NCI-H524 (cell line): Measurements from ENCODE around the gene ADAMTSL4.

Source experiments
- DNase-seq, 2 experiments: peaks; one replicate each; lab custom pipeline; 2025; lab: John Stamatoyannopoulos, UW

ADAMTSL4 gene

GRCh38 chr1:150534002-150534401, 15.2 kb upstream of the ADAMTSL4 start:
- DNase-seq: no peak

- DNase-seq: no peak
These were observed 13.5 kb upstream of the ADAMTSL4 start for GRCh38 chr1:150535511-150536287.

DNA sequence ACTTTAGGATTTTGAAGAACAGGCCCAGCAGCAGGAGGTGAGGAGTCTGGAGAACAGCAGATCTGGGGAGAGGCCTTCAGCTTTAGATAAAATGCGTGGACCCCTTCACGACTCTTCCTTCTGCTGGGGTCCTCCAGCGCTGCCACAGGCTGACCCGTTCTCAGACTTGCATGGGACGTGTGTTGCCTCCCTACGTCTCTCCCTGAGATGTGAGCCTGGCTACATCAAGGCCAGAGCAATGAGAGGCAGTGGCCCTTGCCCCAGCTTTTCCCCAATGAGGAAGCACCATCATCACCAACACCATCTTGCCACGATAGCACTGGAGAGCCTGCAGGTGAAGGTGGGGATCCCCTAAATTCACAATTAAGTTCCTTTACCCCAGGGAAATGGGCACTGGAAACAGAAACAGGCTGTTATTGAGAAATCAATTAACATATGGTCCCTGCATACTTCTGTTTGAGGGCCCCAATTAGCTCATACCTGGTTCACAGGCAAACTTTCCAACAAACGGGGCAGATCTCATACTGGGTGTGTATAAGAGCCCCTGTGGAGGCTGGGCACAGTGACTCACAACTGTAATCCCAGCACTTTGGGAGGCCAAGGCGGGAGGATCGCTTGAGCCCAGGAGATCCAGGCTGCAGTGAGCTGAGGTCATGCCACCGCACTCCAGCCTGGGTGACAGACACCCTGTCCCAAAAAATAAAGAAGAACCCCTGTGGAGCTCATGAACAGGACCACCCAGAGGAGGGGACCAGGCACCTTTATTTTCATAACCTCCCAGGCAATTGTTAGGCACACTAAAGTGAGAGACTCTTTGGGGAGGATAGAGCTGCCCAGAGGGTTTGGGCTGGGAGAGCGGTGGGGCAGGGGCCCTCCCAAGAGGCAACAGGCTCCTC, 12.1 kb upstream of the ADAMTSL4 start:
- DNase-seq: no peak

DNA sequence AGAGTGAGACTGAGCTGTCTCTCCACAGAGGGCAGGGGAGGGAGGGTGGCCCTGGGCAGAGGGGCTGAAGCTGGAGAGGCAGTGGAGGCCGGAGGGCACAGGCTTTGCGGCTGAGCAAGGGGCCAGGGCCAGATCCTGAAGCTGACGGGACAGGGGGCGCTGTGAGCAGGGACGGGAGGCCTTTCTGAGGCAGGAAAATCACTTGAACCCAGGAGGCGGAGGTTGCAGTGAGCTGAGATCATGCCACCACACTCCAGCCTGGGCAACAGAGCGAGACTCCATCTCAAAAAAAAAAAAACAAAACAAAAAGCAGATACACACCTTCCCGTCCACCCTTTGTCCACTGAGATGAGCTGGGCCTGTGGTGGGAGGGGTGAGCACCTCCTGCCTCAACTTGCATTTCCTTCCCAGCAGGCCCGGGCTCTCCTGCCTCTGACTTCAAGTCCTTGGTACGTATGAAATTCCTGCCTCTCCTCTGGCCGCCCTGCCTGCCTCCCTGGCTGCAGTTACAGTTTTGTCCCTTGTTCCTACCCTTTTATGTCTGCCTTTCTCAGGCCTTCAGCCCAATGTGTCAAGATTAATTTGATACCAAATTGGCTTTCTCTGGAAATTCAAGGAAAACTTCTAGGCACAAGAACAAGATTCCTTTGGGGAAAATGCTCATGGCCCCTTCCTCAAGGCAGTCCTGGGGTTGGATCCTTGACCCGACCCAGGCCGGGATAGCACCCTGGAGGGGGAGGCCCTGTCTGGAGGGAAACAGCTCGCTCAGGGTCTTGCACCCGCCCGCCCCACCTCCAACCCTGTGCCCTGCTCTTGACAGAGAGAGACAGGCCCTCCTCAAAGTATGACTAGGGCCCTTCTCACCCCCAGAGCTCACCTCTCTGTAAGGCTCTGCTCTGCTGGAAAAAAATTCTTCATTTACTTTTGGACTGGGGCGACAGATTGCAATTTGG, 11.2 kb upstream of the ADAMTSL4 start:
- DNase-seq: no peak

GRCh38 chr1:150543500-150544143, 5.6 kb upstream of the ADAMTSL4 start:
- DNase-seq: no peak

DNA sequence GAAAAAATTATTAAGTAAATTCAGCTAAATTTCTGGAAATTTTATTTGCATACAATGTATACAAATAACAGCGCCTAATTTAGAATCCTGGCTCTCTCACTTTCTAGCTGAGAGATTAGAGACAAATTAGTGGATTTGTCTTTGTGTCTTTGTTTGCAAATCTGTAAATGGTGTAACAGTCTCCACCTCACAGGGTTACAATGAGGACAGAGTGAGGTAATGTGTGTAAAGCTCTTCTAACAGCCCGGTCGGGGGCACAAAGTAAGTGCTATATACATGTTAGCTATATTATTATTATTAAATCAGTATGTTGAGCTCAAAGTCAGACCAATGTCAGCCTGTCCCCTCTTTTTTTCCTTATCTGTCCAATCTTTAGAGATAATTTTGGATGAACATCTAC, 5.0 kb upstream of the ADAMTSL4 start:
- no peak for DNase-seq

DNA sequence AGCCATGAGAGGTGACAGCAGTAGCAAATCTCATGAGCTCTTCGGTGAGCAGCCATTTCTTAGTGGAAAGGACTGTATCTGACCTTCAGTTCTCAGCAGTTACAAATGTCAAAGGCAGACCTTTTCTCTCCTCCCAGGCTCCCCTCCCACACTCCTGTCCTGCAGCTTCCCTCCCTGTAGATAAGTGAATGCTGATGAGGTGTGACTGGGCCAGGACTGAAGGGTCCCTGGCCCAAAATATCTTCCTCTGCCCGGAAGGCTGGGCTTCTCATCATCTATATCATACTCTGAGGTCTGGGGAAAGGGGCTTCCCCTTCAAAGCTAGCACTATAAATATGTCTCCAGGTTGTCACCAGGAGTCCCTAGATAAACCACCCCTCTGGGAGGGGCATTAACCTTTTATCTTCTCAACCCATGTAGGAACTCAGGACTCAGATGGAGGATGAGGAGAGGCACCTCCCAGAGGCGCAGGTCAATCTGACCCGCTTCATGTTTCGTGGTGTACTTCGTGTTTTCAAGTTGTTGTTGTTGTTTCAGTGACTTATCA, 3.6 kb upstream of the ADAMTSL4 start:
- no peak for DNase-seq

GRCh38 chr1:150546294-150546937, 2.8 kb upstream of the ADAMTSL4 start:
- DNase-seq: no peak

DNA sequence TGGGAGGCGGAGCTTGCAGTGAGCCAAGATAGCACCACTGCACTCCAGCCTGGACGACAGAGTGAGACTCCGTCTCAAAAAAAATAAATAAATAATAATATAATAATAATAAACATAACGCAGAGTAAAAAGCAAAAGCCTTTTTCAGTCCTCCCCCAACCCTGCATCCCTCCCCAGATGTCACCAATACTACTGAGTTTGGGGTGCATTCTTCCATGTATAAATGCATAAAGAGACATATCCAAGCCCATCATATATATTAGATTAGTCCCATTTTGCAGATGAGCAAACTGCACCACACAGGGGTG, 930 bp upstream of the ADAMTSL4 start:
- DNase-seq: no peak

DNA sequence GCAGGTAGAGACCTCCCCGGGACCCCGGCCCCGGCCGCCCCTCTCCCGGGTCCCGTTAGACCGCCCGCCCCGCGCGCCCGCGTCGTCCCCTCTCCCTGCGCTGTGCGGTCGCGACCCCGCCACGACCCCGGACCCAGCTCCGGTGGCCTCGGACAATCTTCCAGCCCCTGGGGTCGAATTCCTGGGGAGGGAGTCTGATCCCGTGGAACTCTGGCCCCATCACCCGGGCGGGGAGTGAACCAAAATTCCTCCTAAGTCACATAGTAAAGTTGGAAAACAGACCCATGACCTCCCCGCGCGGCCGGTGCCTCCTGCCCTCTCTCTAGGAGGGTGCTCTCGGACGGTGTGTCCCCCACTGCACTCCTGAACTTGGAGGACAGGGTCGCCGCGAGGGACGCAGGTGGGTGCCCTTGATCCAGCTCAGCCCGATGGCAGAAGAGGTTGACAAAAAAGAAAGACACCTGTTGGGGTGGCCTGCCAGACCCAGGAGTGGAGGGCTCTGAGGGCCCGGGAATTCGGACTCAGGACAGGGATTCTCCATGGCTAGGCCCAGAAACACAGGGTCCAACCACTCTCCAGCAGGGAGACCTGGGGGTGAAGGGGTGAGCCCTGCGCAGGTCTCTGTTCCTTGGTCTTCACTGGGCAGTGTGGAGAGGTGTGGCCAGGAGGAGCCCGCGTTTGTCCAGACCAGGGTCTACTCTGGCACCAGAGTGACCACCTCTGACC, 451 bp downstream of the ADAMTSL4 start:
- no peak for DNase-seq

GRCh38 chr1:150550222-150551050, 1.2 kb downstream of the ADAMTSL4 start:
- DNase-seq: no peak

GRCh38 chr1:150551051-150551783, 2.0 kb downstream of the ADAMTSL4 start:
- DNase-seq: no peak

- DNase-seq: no peak
These were observed 2.5 kb downstream of the ADAMTSL4 start for GRCh38 chr1:150551784-150552127.

GRCh38 chr1:150552128-150552910, 3.1 kb downstream of the ADAMTSL4 start:
- no peak for DNase-seq

- DNase-seq: no peak
These were observed 3.7 kb downstream of the ADAMTSL4 start for GRCh38 chr1:150552911-150553289.

- DNase-seq: no peak
These were observed 4.3 kb downstream of the ADAMTSL4 start for GRCh38 chr1:150553392-150554085.

- no peak for DNase-seq
These were observed 4.9 kb downstream of the ADAMTSL4 start for GRCh38 chr1:150554086-150554452.
